ENCODE data around the gene PITPNM3.

DNA sequence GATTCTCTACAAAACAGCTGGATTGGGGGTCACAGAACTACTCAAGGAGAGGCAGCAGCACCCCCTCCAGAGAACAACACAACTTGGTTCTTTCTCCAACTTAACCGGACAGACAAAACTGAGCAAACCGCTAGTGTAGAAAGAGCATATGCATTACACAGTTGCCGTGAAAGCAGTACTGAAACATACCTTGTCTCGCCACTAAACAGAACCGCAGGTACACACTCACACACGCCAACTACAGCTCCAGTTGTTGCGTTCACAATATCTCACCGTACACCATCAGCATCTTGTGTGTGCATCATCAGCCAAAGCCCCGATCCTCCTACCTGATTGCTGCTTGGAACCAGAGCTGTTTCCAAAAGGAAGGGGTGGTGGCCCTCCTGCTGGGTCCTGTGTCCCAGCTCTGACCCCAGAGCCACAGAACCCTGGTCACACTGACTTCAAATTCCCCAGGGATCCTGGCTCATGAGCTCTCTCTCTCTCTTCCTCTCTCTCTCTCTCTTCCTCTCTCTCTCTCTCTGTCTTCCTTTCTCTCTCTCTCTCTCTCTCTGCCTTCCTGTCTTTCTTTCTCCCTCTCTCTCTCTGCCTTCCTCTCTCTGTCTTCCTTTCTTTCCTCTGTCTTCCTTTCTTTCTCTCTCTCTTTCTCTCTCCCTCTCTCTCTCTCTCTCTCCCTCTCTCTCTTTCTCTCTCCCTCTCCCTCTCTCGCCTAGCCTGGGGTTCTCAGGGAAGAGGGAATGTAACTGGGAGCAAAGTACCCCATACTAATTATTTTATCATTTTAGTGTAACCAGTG, 103.7 kb downstream of the PITPNM3 start:
- TF ChIP-seq, protein P1, sequence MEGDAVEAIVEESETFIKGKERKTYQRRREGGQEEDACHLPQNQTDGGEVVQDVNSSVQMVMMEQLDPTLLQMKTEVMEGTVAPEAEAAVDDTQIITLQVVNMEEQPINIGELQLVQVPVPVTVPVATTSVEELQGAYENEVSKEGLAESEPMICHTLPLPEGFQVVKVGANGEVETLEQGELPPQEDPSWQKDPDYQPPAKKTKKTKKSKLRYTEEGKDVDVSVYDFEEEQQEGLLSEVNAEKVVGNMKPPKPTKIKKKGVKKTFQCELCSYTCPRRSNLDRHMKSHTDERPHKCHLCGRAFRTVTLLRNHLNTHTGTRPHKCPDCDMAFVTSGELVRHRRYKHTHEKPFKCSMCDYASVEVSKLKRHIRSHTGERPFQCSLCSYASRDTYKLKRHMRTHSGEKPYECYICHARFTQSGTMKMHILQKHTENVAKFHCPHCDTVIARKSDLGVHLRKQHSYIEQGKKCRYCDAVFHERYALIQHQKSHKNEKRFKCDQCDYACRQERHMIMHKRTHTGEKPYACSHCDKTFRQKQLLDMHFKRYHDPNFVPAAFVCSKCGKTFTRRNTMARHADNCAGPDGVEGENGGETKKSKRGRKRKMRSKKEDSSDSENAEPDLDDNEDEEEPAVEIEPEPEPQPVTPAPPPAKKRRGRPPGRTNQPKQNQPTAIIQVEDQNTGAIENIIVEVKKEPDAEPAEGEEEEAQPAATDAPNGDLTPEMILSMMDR (IDR thresholded peaks at IDR 0.05 in 4 of 5, conservative IDR thresholded peaks at IDR 0.05 in 1 of 5): no peak
- TF ChIP-seq POLR2A (IDR thresholded peaks at IDR 0.05): no peak
